Esophagus muscularis mucosa (tissue), 4 donors: Measurements from ENCODE around the gene DNLZ. TPM values are rescaled to one million over a fixed set of nuclear protein-coding genes. Genes with fewer than 3 reads are reported as not detected.

ENCODE experiments used
- DNase-seq: peaks from one replicate; pipeline ENCODE4 v3.0.0-alpha.2; 2017; ENCODE audit errors: extremely low spot score
- H3K27ac ChIP-seq, 4 donors: fragments of 200-600 bp; sonication (generic); replicated peaks in 1 of 4; 1 replicate in 3 of 4; 2 replicates in 1 of 4; pipeline ENCODE4 v1.5.1; 2016 to 2019; ENCODE audit warnings: mild to moderate bottlenecking in 1 of 4
- H3K27me3 ChIP-seq, 4 donors: fragments of 200-600 bp; sonication (generic); one replicate each; pipeline versions ENCODE4 v1.5.1 to v1.6.0; 2016 to 2019
- H3K36me3 ChIP-seq, 4 donors: fragments of 200-600 bp; sonication (generic); one replicate each; pipeline ENCODE4 v1.5.1; 2016 to 2019
- H3K4me1 ChIP-seq, 4 donors: fragments of 200-600 bp; sonication (generic); one replicate each; pipeline ENCODE4 v1.5.1; 2016 to 2019
- H3K4me3 ChIP-seq, 4 donors: fragments of 200-600 bp; sonication (generic); 1 replicate in 2 of 4; 2 replicates in 2 of 4; pipeline ENCODE4 v1.5.1; 2016 to 2019; ENCODE audit warnings: mild to moderate bottlenecking in 4 of 4, moderate library complexity in 1 of 4
- H3K9me3 ChIP-seq, 4 donors: fragments of 200-600 bp; sonication (generic); 1 replicate in 3 of 4; 2 replicates in 1 of 4; pipeline ENCODE4 v1.5.1; 2016 to 2019
- CTCF ChIP-seq, 3 experiments: fragments of 200-600 bp in 2 of 3; fragments of 450-650 bp in 1 of 3; sonication (generic) in 2 of 3; IDR thresholded peaks; one replicate each; pipeline ENCODE4 v1.5.1; 2017 to 2019; ENCODE audit warnings: antibody characterized with exemption in 3 of 3, mild to moderate bottlenecking in 2 of 3, moderate library complexity in 1 of 3
- EP300 ChIP-seq: sonication (generic); formaldehyde crosslinking; IDR thresholded peaks from one replicate; pipeline ENCODE4 v1.6.1; 2017; ENCODE audit warnings: antibody characterized with exemption
- POLR2A ChIP-seq: fragments of 450-650 bp; IDR thresholded peaks from one replicate; pipeline ENCODE4 v1.6.1; 2017; ENCODE audit warnings: antibody characterized with exemption, moderate library complexity, mild to moderate bottlenecking, low read depth
- POLR2AphosphoS5 ChIP-seq, 2 donors: sonication (generic); formaldehyde crosslinking; IDR thresholded peaks; one replicate each; pipeline ENCODE4 v1.6.1; 2017; ENCODE audit warnings: antibody characterized with exemption in 2 of 2
- WGBS: methylation state at CpG from one replicate; pipeline ENCODE4 v1.1.5; 2018; 5-methylcytosine and 5-hydroxymethylcytosine counted together
- intact Hi-C: fragments of 100-400 bp; cut with DNase I; formaldehyde crosslinking; loops from one replicate; pipeline ENCODE4 v1.15.1; 2023
- total RNA-seq, 4 donors: library from RNA; depleted of rRNA; stranded (reverse); fragments of >200 nt; gene quantifications; one replicate each; pipeline versions ENCODE4 v1.1.0 to v1.2.1, GENCODE V29; 2016

Gene DNLZ
- total RNA-seq, 4 donors from 2014 or later = 29.5 to 41.3 (median 35.8) TPM

- H3K36me3 ChIP-seq = peaks cover 16 to 61% (median 55%) of the 10 kb centered on the region in 4 donors
- 91% methylated on average over 11 of the region's 14 CpGs for WGBS
- no peak overlapping the region for H3K27ac ChIP-seq
Observed at GRCh38 chr9:136404801-136405136, 41.2 kb upstream of the DNLZ start.

GRCh38 chr9:136403915-136404800, 40.6 kb upstream of the DNLZ start:
- Histone ChIP-seq H3K36me3 (peaks cover 16 to 61% (median 55%) of the 10 kb centered on the region in 4 donors), H3K27ac (no peak overlapping the region), H3K27me3 (no peaks in the 10 kb centered on the region)

More at GRCh38 chr9:136404801-136405136, 41.2 kb upstream of the DNLZ start:
- H3K27me3 ChIP-seq = no peaks in the 10 kb centered on the region
- peaks cover 15 to 22% (median 20%) of the 10 kb centered on the region in 4 donors for H3K4me1 ChIP-seq
- intact Hi-C loops = no loop called here
- H3K9me3 ChIP-seq = no peaks in the 10 kb centered on the region
- DNase-seq = no peak
- H3K4me3 ChIP-seq = no peak overlapping the region
- TF ChIP-seq CTCF (IDR thresholded peaks at IDR 0.05) (no peak), EP300 (no peak), POLR2A (no peak), POLR2AphosphoS5 (IDR thresholded peaks at IDR 0.05) (no peak)

GRCh38 chr9:136403538-136403914, 40.0 kb upstream of the DNLZ start:
- Histone ChIP-seq H3K27ac (no peak overlapping the region), H3K9me3 (no peaks in the 10 kb centered on the region), H3K36me3 (peaks cover 16 to 61% (median 56%) of the 10 kb centered on the region in 4 donors), H3K4me1 (peaks cover 16 to 21% (median 19%) of the 10 kb centered on the region in 4 donors), H3K4me3 (no peak overlapping the region), H3K27me3 (no peaks in the 10 kb centered on the region)
- WGBS = 97% methylated on average over 5 of the region's 5 CpGs
- no peak for DNase-seq
- TF ChIP-seq CTCF (IDR thresholded peaks at IDR 0.05) = no peak
- no peak for TF ChIP-seq EP300
- TF ChIP-seq POLR2A = no peak
- TF ChIP-seq POLR2AphosphoS5 (IDR thresholded peaks at IDR 0.05) = no peak
- intact Hi-C loops = no loop called here

More at GRCh38 chr9:136403915-136404800, 40.6 kb upstream of the DNLZ start:
- intact Hi-C loops = no loop called here
- no peak for DNase-seq
- TF ChIP-seq POLR2A = no peak
- TF ChIP-seq CTCF (IDR thresholded peaks at IDR 0.05) = no peak
- no peak for TF ChIP-seq POLR2AphosphoS5 (IDR thresholded peaks at IDR 0.05)
- TF ChIP-seq EP300 = no peak
- Histone ChIP-seq H3K4me3 (no peak overlapping the region), H3K9me3 (no peaks in the 10 kb centered on the region), H3K4me1 (peaks cover 12 to 21% (median 19%) of the 10 kb centered on the region in 4 donors)
- WGBS = 89% methylated on average over 23 of the region's 32 CpGs

GRCh38 chr9:136402067-136402466, 38.5 kb upstream of the DNLZ start:
- Histone ChIP-seq H3K36me3 (peaks cover 18 to 65% (median 62%) of the 10 kb centered on the region in 4 donors), H3K9me3 (no peaks in the 10 kb centered on the region), H3K4me3 (no peak overlapping the region), H3K27ac (no peak overlapping the region), H3K4me1 (peaks cover 18 to 25% (median 24%) of the 10 kb centered on the region in 4 donors), H3K27me3 (no peaks in the 10 kb centered on the region)
- no peak for TF ChIP-seq CTCF (IDR thresholded peaks at IDR 0.05)
- no peak for TF ChIP-seq EP300
- no peak for TF ChIP-seq POLR2AphosphoS5 (IDR thresholded peaks at IDR 0.05)
- TF ChIP-seq POLR2A = no peak
- intact Hi-C loops = no loop called here
- DNase-seq = no peak
- WGBS = 84% methylated on average over 11 of the region's 13 CpGs
